Measurements from ENCODE around the gene SUPT5H.
A peak's percentile ranks its signal among the peaks of the same experiment; 100 is the strongest.

Gene SUPT5H

GRCh38 chr19:39498798-39499642 is 53.6 kb downstream of the SUPT5H start, which contains the start of gene DLL3:
TSS of gene DLL3 (plus strand) at chr19:39498947. CDS start at chr19:39498975, 28 bp downstream.
- DNase-seq, result no peak

GRCh38 chr19:39499932-39500331 is 54.5 kb downstream of the SUPT5H start:
- DNase-seq, result no peak

DNA sequence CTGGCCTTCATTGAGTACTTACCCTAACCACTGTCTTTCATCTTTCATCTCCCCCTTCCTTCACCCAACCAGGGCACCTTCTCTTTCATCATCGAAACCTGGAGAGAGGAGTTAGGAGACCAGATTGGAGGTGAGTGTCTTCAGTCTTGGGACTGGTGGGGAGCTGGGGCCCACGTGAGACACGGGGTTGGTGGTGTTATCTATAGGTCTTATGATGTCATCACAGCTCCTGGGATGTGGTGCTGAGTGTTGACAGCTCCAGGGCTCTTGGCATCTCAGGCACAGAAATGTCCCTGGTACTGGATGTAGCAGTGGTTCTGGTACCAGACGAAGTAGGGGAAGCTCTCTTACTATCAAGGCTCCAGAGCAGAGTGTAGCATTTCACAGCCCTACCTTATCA is 55.2 kb downstream of the SUPT5H start:
- no peak for DNase-seq

- no peak for DNase-seq
Measured at GRCh38 chr19:39501340-39501739, 56.0 kb downstream of the SUPT5H start.

- peak; percentile 77 to 79 for DNase-seq
Measured at GRCh38 chr19:39502640-39503417, 57.4 kb downstream of the SUPT5H start.

DNA sequence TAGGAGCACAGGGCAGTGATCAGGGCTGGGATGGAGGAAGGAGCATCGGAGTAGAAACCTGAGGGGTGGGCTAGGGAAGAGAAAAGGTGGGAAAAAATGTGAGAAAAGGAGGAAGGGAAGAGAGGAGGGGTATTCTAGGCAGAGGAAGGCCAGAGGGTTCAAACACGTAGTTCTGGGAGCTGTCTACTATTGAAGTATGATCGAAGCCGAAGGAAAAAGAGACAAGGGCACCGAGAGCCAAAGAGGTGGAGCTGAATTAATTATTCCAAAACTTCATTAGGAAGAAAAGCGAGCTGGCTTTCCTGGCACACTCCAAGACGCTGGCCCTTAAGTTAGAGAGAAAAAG is 61.2 kb downstream of the SUPT5H start:
- no peak for DNase-seq

- DNase-seq, result peak; percentile 46 to 53
Measured at GRCh38 chr19:39506944-39507714, 61.7 kb downstream of the SUPT5H start.

DNA sequence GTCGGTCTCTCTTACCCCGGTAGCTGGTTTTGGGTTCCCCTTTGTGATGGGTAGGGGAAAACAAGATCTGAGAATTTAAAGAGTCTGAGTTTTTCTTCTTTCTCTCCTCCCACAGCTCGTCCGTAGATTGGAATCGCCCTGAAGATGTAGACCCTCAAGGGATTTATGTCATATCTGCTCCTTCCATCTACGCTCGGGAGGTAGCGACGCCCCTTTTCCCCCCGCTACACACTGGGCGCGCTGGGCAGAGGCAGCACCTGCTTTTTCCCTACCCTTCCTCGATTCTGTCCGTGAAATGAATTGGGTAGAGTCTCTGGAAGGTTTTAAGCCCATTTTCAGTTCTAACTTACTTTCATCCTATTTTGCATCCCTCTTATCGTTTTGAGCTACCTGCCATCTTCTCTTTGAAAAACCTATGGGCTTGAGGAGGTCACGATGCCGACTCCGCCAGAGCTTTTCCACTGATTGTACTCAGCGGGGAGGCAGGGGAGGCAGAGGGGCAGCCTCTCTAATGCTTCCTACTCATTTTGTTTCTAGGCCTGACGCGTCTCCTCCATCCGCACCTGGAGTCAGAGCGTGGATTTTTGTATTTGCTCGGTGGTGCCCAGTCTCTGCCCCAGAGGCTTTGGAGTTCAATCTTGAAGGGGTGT is 62.5 kb downstream of the SUPT5H start:
- no peak for DNase-seq

DNA sequence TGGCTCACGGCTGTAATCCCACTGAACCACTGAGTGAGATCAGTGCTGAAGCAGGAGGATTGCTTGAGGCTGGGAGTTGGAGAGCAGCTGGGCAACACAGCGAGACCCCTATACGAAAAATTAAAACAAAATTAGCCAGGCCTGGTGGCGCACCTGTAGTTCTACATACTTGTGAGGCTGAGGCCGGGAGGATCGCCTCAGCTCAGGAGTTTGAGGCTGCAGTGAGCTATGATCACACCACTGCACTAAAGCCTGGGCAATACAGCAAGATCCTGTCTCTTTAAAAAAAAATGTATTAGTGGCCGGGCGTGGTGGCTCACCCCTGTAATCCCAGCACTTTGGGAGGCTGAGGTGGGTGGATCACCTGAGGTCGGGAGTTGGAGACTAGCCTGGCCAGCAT is 63.2 kb downstream of the SUPT5H start:
- no peak for DNase-seq

GRCh38 chr19:39509233-39509632 is 63.9 kb downstream of the SUPT5H start:
- no peak for DNase-seq

- no peak for DNase-seq
Measured at GRCh38 chr19:39512988-39513387, 67.6 kb downstream of the SUPT5H start.

- peak in 1 of 2 donors; percentile 27 for DNase-seq
Measured at GRCh38 chr19:39514840-39515550, 69.6 kb downstream of the SUPT5H start, which contains the start of gene SELENOV. TSS of gene SELENOV (plus strand) at chr19:39515139. CDS start at chr19:39515213, 74 bp downstream.

DNA sequence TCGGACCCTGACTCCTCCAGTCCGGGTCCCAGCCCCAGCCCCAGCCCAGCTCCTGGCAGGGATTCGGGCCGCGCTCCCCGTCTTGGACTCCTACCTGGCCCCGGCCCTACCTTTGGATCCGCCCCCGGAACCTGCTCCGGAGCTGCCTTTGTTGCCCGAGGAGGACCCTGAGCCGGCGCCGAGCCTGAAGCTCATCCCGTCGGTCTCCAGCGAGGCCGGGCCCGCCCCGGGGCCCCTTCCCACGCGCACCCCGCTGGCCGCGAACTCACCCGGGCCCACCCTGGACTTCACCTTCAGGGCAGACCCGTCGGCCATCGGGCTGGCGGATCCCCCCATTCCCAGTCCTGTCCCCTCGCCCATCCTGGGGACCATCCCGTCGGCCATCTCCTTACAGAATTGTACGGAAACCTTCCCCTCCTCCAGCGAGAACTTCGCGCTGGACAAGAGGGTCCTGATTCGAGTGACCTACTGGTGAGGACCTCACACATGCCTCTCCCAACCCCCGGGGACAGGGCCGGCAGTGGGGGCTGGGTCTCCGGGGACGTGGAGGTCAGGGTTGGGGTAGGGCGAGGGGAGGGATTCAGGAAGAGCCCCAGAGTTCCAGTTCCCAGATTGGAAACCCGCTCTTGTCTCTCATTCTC is 70.3 kb downstream of the SUPT5H start:
- no peak for DNase-seq

- no peak for DNase-seq
Measured at GRCh38 chr19:39516270-39516669, 70.9 kb downstream of the SUPT5H start.

DNA sequence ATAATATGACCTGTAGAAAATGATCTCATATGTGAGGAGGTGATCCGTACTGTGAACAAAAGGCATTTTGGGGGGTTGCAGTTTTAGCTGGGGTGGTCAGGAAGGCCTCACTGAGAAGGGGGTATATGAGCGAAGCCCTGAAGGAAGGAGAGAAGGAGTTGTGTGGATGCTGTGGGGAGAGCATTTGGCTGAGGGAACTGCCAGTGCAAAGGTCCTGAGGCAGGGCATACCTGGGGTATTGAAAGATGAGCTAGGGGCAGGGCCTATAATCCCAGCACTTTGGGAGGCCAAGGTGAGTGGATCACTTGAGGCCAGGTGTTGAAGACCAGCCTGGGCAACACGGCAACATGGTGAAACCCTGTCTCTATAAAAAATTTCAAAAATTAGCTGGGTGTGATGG is 72.0 kb downstream of the SUPT5H start:
- DNase-seq, result no peak

DNA sequence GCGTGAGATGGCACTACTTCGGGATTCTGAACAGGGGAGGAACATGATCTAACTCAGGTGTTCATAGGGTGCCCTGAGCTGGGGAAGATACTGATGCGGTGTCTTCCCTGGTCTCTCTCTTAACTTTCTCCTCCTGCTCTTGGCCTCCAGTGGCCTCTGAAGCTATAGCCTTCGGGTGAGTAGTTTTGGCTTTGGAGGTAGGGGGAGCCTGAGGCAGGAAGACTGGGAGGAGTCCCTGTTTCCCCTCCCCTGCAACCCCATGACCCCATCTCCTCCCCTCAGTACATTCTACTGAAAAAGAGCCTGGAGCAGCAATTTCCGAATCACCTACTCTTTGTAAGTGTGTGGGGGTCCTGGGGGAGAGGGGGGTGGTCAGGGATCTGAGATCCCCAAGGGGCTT is 73.1 kb downstream of the SUPT5H start:
- no peak for DNase-seq

DNA sequence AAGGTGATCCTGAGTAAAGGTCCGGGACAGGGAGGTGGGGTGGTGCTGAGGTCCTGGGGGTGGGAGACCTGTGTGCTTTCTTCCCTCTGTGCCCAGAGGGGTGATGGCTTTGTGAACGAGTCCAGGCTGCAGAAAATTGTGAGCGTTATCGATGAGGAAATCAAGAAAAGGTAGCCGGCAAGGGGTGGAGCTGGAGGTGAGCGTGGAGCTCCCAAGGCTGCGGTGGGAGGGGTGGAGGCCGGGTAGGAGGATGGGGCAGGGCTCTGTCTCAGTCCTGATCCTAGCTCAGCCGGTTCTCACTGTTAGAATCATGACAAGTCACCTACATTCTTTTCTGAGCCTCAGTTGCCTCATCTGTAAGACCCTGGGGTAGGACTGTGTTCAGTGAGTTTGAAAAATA is 73.6 kb downstream of the SUPT5H start:
- no peak for DNase-seq

- no peak for DNase-seq
Measured at GRCh38 chr19:39520541-39521484, 75.4 kb downstream of the SUPT5H start.

DNA sequence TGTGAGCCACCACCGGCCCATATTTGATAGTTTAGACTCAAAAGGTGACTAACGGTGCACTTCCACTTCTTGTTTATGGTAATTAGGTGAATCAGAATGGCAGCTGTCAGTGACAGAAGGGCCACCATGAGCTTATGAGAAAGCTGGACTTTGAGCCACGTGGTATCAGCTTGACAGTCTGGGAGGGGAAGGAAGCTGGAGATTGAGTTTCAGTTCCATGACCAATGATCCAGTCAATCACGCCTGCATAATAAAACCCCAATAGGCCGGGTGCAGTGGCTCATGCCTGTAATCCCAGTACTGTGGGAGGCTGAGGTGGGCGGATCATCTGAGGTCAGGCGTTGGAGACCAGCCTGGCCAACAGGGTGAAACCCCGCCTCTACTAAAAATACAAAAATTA is 79.1 kb downstream of the SUPT5H start:
- peak in 1 of 2 donors; percentile 26 for DNase-seq

GRCh38 chr19:39525205-39525604 is 79.8 kb downstream of the SUPT5H start:
- DNase-seq, result no peak
